A549 (cell line): Measurements from ENCODE around the gene HTR3A. TPM values are rescaled to one million over a fixed set of nuclear protein-coding genes. Genes with fewer than 3 reads are reported as not detected.

Source experiments
- ATAC-seq, 2 experiments: fragments of 200-7000 bp in 1 of 2; fragments of >200 bp in 1 of 2; cut with Nextera tagmentation in 1 of 2; cut with Tn5 transposase in 1 of 2; 3 replicates each; pipeline versions ENCODE4 v1.8.0 to v1.9.1; 2018 to 2020; ENCODE audit warnings: mild to moderate bottlenecking in 1 of 2, moderate library complexity in 1 of 2
- CTCF ChIA-PET: fragments of 300-600 bp; sonication (Branson Sonifier 250); formaldehyde crosslinking; extraction: SDS; loops from one replicate; lab custom pipeline; 2021; ENCODE audit warnings: antibody characterized with exemption, inconsistent platforms; lab: Yijun Ruan, JAX
- POLR2A ChIA-PET: fragments of 350-600 bp; formaldehyde crosslinking; extraction: SDS; loops from one replicate; lab custom pipeline; 2021; ENCODE audit warnings: antibody characterized with exemption, inconsistent platforms; lab: Yijun Ruan, JAX
- DNase-seq, 2 experiments: peaks; one replicate each; pipeline versions ENCODE4 v3.0.0 to v3.0.0-alpha.2; 2011 to 2016; ENCODE audit warnings: low read depth in 1 of 2, low spot score in 1 of 2
- FAIRE-seq: peaks from 2 replicates; lab custom pipeline; 2011; peaks lifted over from hg19 to GRCh38; lab: Jason Lieb, UNC
- H3K27ac ChIP-seq, 2 experiments: fragments of >200 bp; sonication (Bioruptor Twin); formaldehyde crosslinking; 3 replicates each; pipeline ENCODE4 v1.5.1; 2016 to 2017
- H3K4me1 ChIP-seq: fragments of >200 bp; sonication (Bioruptor Twin); formaldehyde crosslinking; 3 replicates; pipeline ENCODE4 v1.6.1; 2016
- H3K4me2 ChIP-seq: fragments of >200 bp; sonication (Bioruptor Twin); formaldehyde crosslinking; 3 replicates; pipeline ENCODE4 v1.6.1; 2016
- H3K4me3 ChIP-seq: fragments of >200 bp; sonication (Bioruptor Twin); formaldehyde crosslinking; 3 replicates; pipeline ENCODE4 v1.5.1; 2016
- H3K9me3 ChIP-seq: fragments of >200 bp; sonication (Bioruptor Twin); formaldehyde crosslinking; 3 replicates; pipeline ENCODE4 v1.6.1; 2016
- CBX2 ChIP-seq: fragments of 200-600 bp; sonication (generic); IDR thresholded peaks from 2 replicates; pipeline ENCODE4 v1.6.1; 2016; ENCODE audit warnings: low read depth, mild to moderate bottlenecking, borderline replicate concordance
- EHF ChIP-seq: fragments of 250-450 bp; sonication (Bioruptor Pico); IDR thresholded peaks from 2 replicates; pipeline ENCODE4 v1.5.0; 2020; ENCODE audit warnings: mild to moderate bottlenecking
- EHMT2 ChIP-seq: fragments of 200-600 bp; sonication (generic); IDR thresholded peaks from 2 replicates; pipeline ENCODE4 v1.6.1; 2016; ENCODE audit warnings: antibody characterized with exemption, low read depth, mild to moderate bottlenecking, moderate library complexity
- EP300 ChIP-seq, 2 experiments: fragments of >200 bp; sonication (Bioruptor Twin); formaldehyde crosslinking; IDR thresholded peaks; 2 replicates in 1 of 2; 3 replicates in 1 of 2; pipeline ENCODE4 v1.6.1; 2016 to 2017
- FOSB ChIP-seq: fragments of 250-450 bp; sonication (Bioruptor Pico); IDR thresholded peaks from 2 replicates; pipeline ENCODE4 v1.5.0; 2020; ENCODE audit warnings: mild to moderate bottlenecking, moderate library complexity
- GATA3 ChIP-seq: IDR thresholded peaks from 2 replicates; pipeline ENCODE4 v1.6.1; 2012; ENCODE audit warnings: borderline replicate concordance
- HOXA7 ChIP-seq: fragments of 250-450 bp; sonication (Bioruptor Pico); IDR thresholded peaks from 2 replicates; pipeline ENCODE4 v1.5.0; 2020; ENCODE audit warnings: mild to moderate bottlenecking, moderate library complexity
- KDM1A ChIP-seq: fragments of 200-600 bp; sonication (generic); IDR thresholded peaks from 2 replicates; pipeline ENCODE4 v1.6.1; 2016; ENCODE audit warnings: low read depth, mild to moderate bottlenecking
- MAFK ChIP-seq: fragments of 450-650 bp; IDR thresholded peaks from 2 replicates; pipeline ENCODE4 v1.6.1; 2014; ENCODE audit not compliant: partially characterized antibody
- MYC ChIP-seq: IDR thresholded peaks from 2 replicates; pipeline ENCODE4 v1.6.1; 2012; ENCODE audit warnings: mild to moderate bottlenecking, inconsistent platforms, low read length, improper control_type of control experiment, borderline replicate concordance
- NFE2L2 ChIP-seq: fragments of 150-350 bp; conservative IDR thresholded peaks from 2 replicates; pipeline ENCODE4 v1.6.1; 2014; ENCODE audit warnings: low read length
- PBX3 ChIP-seq: IDR thresholded peaks from 2 replicates; pipeline ENCODE4 v1.6.1; 2012
- PHF8 ChIP-seq: fragments of 200-600 bp; sonication (generic); IDR thresholded peaks from 2 replicates; pipeline ENCODE4 v1.6.1; 2016; ENCODE audit warnings: low read depth, mild to moderate bottlenecking, antibody characterized with exemption, moderate library complexity, borderline replicate concordance
- POLR2A ChIP-seq: IDR thresholded peaks from 2 replicates; pipeline ENCODE4 v1.6.1; 2012; ENCODE audit warnings: mild to moderate bottlenecking, low read length
- POLR2AphosphoS2 ChIP-seq: conservative IDR thresholded peaks from 2 replicates; pipeline ENCODE4 v1.6.1; 2012; ENCODE audit warnings: low read length, improper control_type of control experiment, inconsistent platforms
- RNF2 ChIP-seq: fragments of 200-600 bp; sonication (generic); IDR thresholded peaks from 2 replicates; pipeline ENCODE4 v1.6.1; 2016; ENCODE audit warnings: low read depth, mild to moderate bottlenecking, antibody characterized with exemption, moderate library complexity, borderline replicate concordance
- TP53 ChIP-seq: fragments of 250-450 bp; sonication (Bioruptor Pico); IDR thresholded peaks from 2 replicates; pipeline ENCODE4 v1.5.0; 2021; ENCODE audit warnings: mild to moderate bottlenecking, moderate library complexity
- USF2 ChIP-seq: fragments of 450-650 bp; IDR thresholded peaks from 2 replicates; pipeline ENCODE4 v1.6.1; 2014; ENCODE audit warnings: antibody characterized with exemption
- ZFP36 ChIP-seq: fragments of 450-650 bp; IDR thresholded peaks from 2 replicates; pipeline ENCODE4 v1.6.1; 2014; ENCODE audit warnings: borderline replicate concordance; ENCODE audit not compliant: partially characterized antibody
- ZSCAN20 ChIP-seq: fragments of 250-450 bp; sonication (Bioruptor Pico); IDR thresholded peaks from 2 replicates; pipeline ENCODE4 v1.8.0; 2022; ENCODE audit warnings: mild to moderate bottlenecking, moderate library complexity
- whole genome bisulfite sequencing: methylation state at CpG from one replicate; pipeline ENCODE4 v1.1.6; 2017; ENCODE audit errors: missing lambda C conversion rate; 5-methylcytosine and 5-hydroxymethylcytosine counted together
- polyA plus RNA-seq, 4 experiments: library from polyadenylated mRNA; depleted of rRNA in 3 of 4; stranded (reverse); fragments of >200 nt; fragmentation: RNase III in 1 of 4; extraction: RNeasy Plus Mini Kit Qiagen cat#74134 plus additional on column Dnase treatment in 1 of 4; gene quantifications; 2 replicates in 3 of 4; 3 replicates in 1 of 4; pipeline ENCODE4 v1.2.3, GENCODE V29; 2011 to 2017
- TF ChIP-seq, protein P1 (sequence below): fragments of >200 bp; sonication (Bioruptor Twin); formaldehyde crosslinking; IDR thresholded peaks from 3 replicates; pipeline ENCODE4 v1.6.1; 2016
- TF ChIP-seq, protein P2 (sequence below): fragments of >200 bp; sonication (Bioruptor Twin); formaldehyde crosslinking; IDR thresholded peaks from 2 replicates; pipeline ENCODE4 v1.6.1; 2016
- TF ChIP-seq, protein P3 (sequence below): IDR thresholded peaks from 2 replicates; pipeline ENCODE4 v1.6.1; 2012

Gene HTR3A
- polyA plus RNA-seq, 2 of the 4 experiments (the other 2 are of a cell fraction), result not detected

GRCh38 chr11:114010931-114011330 is 36.0 kb downstream of the HTR3A start:
- POLR2A ChIA-PET, result no interaction called here

DNA sequence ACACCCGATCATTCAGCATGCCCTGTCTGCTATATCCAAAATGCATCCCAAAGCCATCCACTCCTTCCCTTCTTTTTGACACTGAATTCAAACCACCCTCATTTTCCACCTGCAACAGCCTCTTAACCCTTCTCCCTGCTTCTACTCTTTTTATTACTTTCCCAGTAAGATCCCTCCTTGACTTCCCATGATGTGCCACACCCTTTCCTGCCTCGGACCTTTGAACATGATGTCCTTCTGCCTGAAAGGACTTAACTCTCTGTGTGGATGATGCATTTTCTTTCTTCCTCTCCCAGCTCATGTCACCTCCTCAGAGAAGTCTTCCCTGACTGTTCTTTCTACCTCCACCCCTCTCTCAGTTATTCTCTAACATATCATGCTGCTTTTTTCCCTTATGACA is 36.5 kb downstream of the HTR3A start:
- TF ChIP-seq HOXA7 (CRISPR knock-in tag) (no peak), TP53 (CRISPR knock-in tag) (no peak), USF2 (no peak), EHF (CRISPR knock-in tag) (no peak), RNF2 (no peak), MAFK (no peak), PBX3 (no peak), GATA3 (no peak), POLR2A (no peak)
- TF ChIP-seq, protein P1, sequence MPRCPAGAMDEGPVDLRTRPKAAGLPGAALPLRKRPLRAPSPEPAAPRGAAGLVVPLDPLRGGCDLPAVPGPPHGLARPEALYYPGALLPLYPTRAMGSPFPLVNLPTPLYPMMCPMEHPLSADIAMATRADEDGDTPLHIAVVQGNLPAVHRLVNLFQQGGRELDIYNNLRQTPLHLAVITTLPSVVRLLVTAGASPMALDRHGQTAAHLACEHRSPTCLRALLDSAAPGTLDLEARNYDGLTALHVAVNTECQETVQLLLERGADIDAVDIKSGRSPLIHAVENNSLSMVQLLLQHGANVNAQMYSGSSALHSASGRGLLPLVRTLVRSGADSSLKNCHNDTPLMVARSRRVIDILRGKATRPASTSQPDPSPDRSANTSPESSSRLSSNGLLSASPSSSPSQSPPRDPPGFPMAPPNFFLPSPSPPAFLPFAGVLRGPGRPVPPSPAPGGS, result no peak
- ATAC-seq (no peak), DNase-seq (no peak), FAIRE-seq (no peak)
- Histone ChIP-seq H3K4me3 (no peak overlapping the region), H3K4me1 (no peaks in the 10 kb centered on the region), H3K9me3 (no peaks in the 10 kb centered on the region), H3K4me2 (no peak overlapping the region), H3K27ac (no peak overlapping the region)
- WGBS, result 25% methylated on average over 2 of the region's 2 CpGs
- POLR2A ChIA-PET, result no interaction called here
- CTCF ChIA-PET, result interaction anchor here (1.4 to 2.0 kb wide), 2 partner anchors 12 to 249 kb away, joined by 3 to 6 read pairs; no protein-coding TSS in a partner anchor

More at GRCh38 chr11:114010931-114011330, 36.0 kb downstream of the HTR3A start:
- Histone ChIP-seq H3K4me2 (no peak overlapping the region), H3K27ac (no peak overlapping the region), H3K9me3 (no peaks in the 10 kb centered on the region), H3K4me3 (no peak overlapping the region), H3K4me1 (no peaks in the 10 kb centered on the region)
- TF ChIP-seq ZFP36, result no peak
- TF ChIP-seq KDM1A, result no peak
- TF ChIP-seq EP300 (IDR thresholded peaks at IDR 0.05), result no peak
- no peak for TF ChIP-seq ZSCAN20 (CRISPR knock-in tag)
- 39% methylated on average over 4 of the region's 4 CpGs for WGBS
- FAIRE-seq (no peak), ATAC-seq (no peak), DNase-seq (no peak)
- CTCF ChIA-PET, result no interaction called here

GRCh38 chr11:114015117-114015516 is 40.2 kb downstream of the HTR3A start:
- TF ChIP-seq NFE2L2, result no peak
- TF ChIP-seq, protein P2, sequence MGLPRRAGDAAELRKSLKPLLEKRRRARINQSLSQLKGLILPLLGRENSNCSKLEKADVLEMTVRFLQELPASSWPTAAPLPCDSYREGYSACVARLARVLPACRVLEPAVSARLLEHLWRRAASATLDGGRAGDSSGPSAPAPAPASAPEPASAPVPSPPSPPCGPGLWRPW, result no peak
- no peak for TF ChIP-seq EHMT2
- no peak for TF ChIP-seq PHF8
- no peak for TF ChIP-seq POLR2AphosphoS2
- no peak for TF ChIP-seq CBX2
- no peak for TF ChIP-seq MAFK
- no peak for TF ChIP-seq FOSB (CRISPR knock-in tag)
- TF ChIP-seq, protein P3, sequence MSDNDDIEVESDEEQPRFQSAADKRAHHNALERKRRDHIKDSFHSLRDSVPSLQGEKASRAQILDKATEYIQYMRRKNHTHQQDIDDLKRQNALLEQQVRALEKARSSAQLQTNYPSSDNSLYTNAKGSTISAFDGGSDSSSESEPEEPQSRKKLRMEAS, result no peak
- TF ChIP-seq KDM1A, result no peak
- no peak for TF ChIP-seq MYC
- Histone ChIP-seq H3K4me3 (no peak overlapping the region), H3K9me3 (no peaks in the 10 kb centered on the region), H3K4me2 (no peak overlapping the region), H3K4me1 (no peaks in the 10 kb centered on the region), H3K27ac (no peak overlapping the region)
- ChIA-PET POLR2A (no interaction called here), CTCF (interaction anchor here (0.8 to 2.0 kb wide), 3 partner anchors 13 to 246 kb away, joined by 4 to 13 read pairs (median 5); no protein-coding TSS in a partner anchor)
- ATAC-seq (peak; percentile 28 to 54; a peak in 2 of 6 replicates), DNase-seq (no peak), FAIRE-seq (no peak)
- 28% methylated on average over 5 of the region's 6 CpGs for WGBS
